Thyroid gland (tissue), 4 donors: ENCODE results near the gene SPINT3. TPM values are rescaled to one million over a fixed set of nuclear protein-coding genes. Genes with fewer than 3 reads are reported as not detected.

ENCODE experiments used
- DNase-seq, 2 donors: peaks; one replicate each; pipeline ENCODE4 v3.0.0-alpha.2; 2019
- H3K27ac ChIP-seq, 3 donors: fragments of 200-600 bp; sonication (generic); 1 replicate in 2 of 3; 2 replicates in 1 of 3; pipeline ENCODE4 v1.5.1; 2016 to 2019; ENCODE audit warnings: mild to moderate bottlenecking in 1 of 3, moderate library complexity in 1 of 3
- H3K27me3 ChIP-seq: fragments of 200-600 bp; sonication (generic); one replicate; pipeline ENCODE4 v1.5.1; 2019
- H3K36me3 ChIP-seq, 2 donors: fragments of 200-600 bp; sonication (generic); one replicate each; pipeline ENCODE4 v1.5.1; 2016 to 2019
- H3K4me1 ChIP-seq, 2 donors: fragments of 200-600 bp; sonication (generic); one replicate each; pipeline ENCODE4 v1.5.1; 2017 to 2019
- H3K4me3 ChIP-seq, 3 donors: fragments of 200-600 bp; sonication (generic); replicated peaks in 1 of 3; 1 replicate in 2 of 3; 2 replicates in 1 of 3; pipeline ENCODE4 v1.5.1; 2016; ENCODE audit warnings: mild to moderate bottlenecking in 1 of 3
- H3K9me3 ChIP-seq: fragments of 200-600 bp; sonication (generic); one replicate; pipeline ENCODE4 v1.5.1; 2017
- CTCF ChIP-seq, 6 experiments: fragments of 200-600 bp in 3 of 6; fragments of 450-650 bp in 3 of 6; sonication (generic) in 3 of 6; IDR thresholded peaks; one replicate each; pipeline ENCODE4 v1.5.1; 2016 to 2019; ENCODE audit warnings: antibody characterized with exemption in 6 of 6, mild to moderate bottlenecking in 2 of 6, inconsistent platforms in 1 of 6, moderate library complexity in 1 of 6
- POLR2A ChIP-seq, 2 donors: fragments of 450-650 bp; IDR thresholded peaks; one replicate each; pipeline ENCODE4 v1.6.1; 2017; ENCODE audit warnings: antibody characterized with exemption in 2 of 2, mild to moderate bottlenecking in 2 of 2, moderate library complexity in 1 of 2
- WGBS, 2 donors: methylation state at CpG; one replicate each; pipeline ENCODE4 v1.1.5; 2017; 5-methylcytosine and 5-hydroxymethylcytosine counted together
- intact Hi-C: fragments of 100-400 bp; cut with DNase I; formaldehyde crosslinking; loops from one replicate; pipeline ENCODE4 v1.15.1; 2023
- total RNA-seq, 4 donors: library from RNA; depleted of rRNA; stranded (reverse); fragments of >200 nt; gene quantifications; one replicate each; pipeline ENCODE4 v1.2.3, GENCODE V29; 2016

The SPINT3 gene
- total RNA-seq, 4 donors from 2014 or later, result not detected

GRCh38 chr20:45495501-45495941 lies 19.9 kb downstream of the SPINT3 start:
- Histone ChIP-seq H3K27me3 (no peaks in the 10 kb centered on the region), H3K4me3 (no peak overlapping the region), H3K27ac (no peak overlapping the region), H3K9me3 (no peaks in the 10 kb centered on the region), H3K4me1 (no peaks in the 10 kb centered on the region), H3K36me3 (no peaks in the 10 kb centered on the region)
- no peak for DNase-seq
- intact Hi-C loops, result no loop called here
- WGBS, 2 donors, result 75 to 100% methylated on average over 1 of the region's 1 CpG
- TF ChIP-seq POLR2A (IDR thresholded peaks at IDR 0.05), result no peak
- TF ChIP-seq CTCF (IDR thresholded peaks at IDR 0.05), result no peak

DNA sequence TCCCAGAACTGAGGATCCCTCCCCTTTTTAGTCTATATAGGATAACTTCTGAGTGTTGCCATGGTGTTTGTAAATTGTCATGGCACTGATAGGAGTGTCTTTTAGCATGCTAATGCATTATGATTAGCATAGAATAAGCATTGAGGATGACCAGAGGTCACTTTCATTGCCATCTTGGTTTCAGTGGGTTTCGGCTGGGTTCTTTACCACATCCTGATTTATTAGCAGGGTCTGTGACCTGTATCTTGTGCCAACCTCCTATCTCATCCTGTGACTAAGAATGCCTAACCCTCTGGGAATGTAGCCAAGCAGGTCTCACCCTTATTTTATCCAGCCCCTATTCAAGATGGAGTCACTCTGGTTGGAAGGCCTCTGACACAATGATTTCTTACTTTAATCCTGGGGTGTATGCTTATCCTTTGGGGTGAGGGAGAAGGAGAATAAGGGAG lies 26.3 kb downstream of the SPINT3 start:
- Histone ChIP-seq H3K4me3 (no peak overlapping the region), H3K9me3 (no peaks in the 10 kb centered on the region), H3K27me3 (no peaks in the 10 kb centered on the region), H3K27ac (no peak overlapping the region), H3K4me1 (no peaks in the 10 kb centered on the region), H3K36me3 (no peaks in the 10 kb centered on the region)
- intact Hi-C loops, result no loop called here
- no peak for DNase-seq
- 87 to 94% methylated on average over 1 of the region's 1 CpG for WGBS, 2 donors
- TF ChIP-seq POLR2A (IDR thresholded peaks at IDR 0.05) (no peak), CTCF (IDR thresholded peaks at IDR 0.05) (no peak)

DNA sequence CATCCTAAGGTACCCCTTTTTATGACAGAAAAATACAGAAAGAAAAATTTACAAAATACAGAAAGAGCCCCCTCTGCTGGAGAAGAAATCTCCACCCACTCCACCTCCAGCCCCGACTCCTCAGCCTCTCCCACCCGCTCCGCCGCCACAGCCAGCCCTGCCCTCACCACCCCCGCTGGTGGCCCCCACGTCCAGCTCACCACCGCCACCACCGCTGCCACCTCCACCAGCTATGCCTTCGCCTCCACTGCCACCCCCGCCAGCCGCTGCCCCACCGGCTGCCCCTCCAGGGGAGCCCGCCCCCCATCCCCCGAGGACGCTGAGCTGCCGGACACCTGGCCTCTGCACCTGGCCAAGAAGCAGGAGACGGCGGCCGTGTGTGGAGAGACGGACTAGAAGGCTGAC lies 28.2 kb downstream of the SPINT3 start:
- H3K9me3 ChIP-seq, result no peaks in the 10 kb centered on the region
- 10 to 14% methylated on average over 13 to 16 of the region's 20 CpGs for WGBS, 2 donors
- TF ChIP-seq CTCF (IDR thresholded peaks at IDR 0.05), result peak in 4 of 6 experiments; percentile 10 to 53 (median 33)
- no peak for TF ChIP-seq POLR2A (IDR thresholded peaks at IDR 0.05)
- H3K27ac ChIP-seq, result no peak overlapping the region
- H3K36me3 ChIP-seq, result no peaks in the 10 kb centered on the region
- H3K4me1 ChIP-seq, result no peaks in the 10 kb centered on the region
- peak; percentile 21 to 31 for DNase-seq
- no peak overlapping the region for H3K4me3 ChIP-seq
- no peaks in the 10 kb centered on the region for H3K27me3 ChIP-seq
- intact Hi-C loops, result no loop called here

- H3K9me3 ChIP-seq, result no peaks in the 10 kb centered on the region
- TF ChIP-seq POLR2A (IDR thresholded peaks at IDR 0.05), result no peak
- no peak for TF ChIP-seq CTCF (IDR thresholded peaks at IDR 0.05)
- H3K27ac ChIP-seq, result no peak overlapping the region
- 85 to 88% methylated on average over 4 of the region's 4 CpGs for WGBS, 2 donors
- intact Hi-C loops, result no loop called here
- H3K4me1 ChIP-seq, result no peaks in the 10 kb centered on the region
- H3K36me3 ChIP-seq, result no peaks in the 10 kb centered on the region
- no peaks in the 10 kb centered on the region for H3K27me3 ChIP-seq
- DNase-seq, result no peak
- no peak overlapping the region for H3K4me3 ChIP-seq
Measured at GRCh38 chr20:45485388-45485787, 30.0 kb downstream of the SPINT3 start.

- Histone ChIP-seq H3K9me3 (no peaks in the 10 kb centered on the region), H3K4me1 (no peaks in the 10 kb centered on the region), H3K4me3 (no peak overlapping the region), H3K27ac (no peak overlapping the region), H3K36me3 (no peaks in the 10 kb centered on the region), H3K27me3 (no peaks in the 10 kb centered on the region)
- TF ChIP-seq POLR2A (IDR thresholded peaks at IDR 0.05), result no peak
- no peak for TF ChIP-seq CTCF (IDR thresholded peaks at IDR 0.05)
- intact Hi-C loops, result no loop called here
- no peak for DNase-seq
- WGBS, 2 donors, result 62 to 67% methylated on average over 6 of the region's 6 CpGs
Measured at GRCh38 chr20:45484676-45485075, 30.7 kb downstream of the SPINT3 start.
